GM15510 (cell line): Measurements from ENCODE around the gene RUNX3.

Experiments used
- POLR2A ChIP-seq: IDR thresholded peaks from 3 replicates; pipeline ENCODE4 v1.6.1; 2011; ENCODE audit warnings: borderline replicate concordance; ENCODE audit not compliant: insufficient read length; ENCODE audit errors: extremely low read depth

RUNX3 gene

DNA sequence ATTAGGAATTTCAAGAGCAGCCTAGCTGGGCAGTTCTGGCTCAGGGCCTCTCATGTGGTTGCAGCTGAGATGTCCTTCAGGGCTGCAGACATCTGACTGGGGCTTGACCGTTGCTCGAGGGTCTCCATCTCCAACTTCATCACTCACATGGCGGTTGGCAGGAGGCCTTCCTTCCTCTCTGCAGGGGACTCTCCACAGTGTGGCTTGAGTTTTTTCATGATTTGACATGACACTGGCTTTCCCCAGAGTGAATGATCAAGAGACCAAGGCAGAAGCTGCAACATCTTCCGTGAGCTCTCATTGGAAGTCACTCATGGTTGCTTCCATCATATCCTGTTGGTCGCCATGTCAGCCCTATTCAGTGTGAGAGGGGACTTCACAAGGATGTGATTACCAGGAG lies 74.6 kb downstream of the RUNX3 start:
- TF ChIP-seq POLR2A: no peak

DNA sequence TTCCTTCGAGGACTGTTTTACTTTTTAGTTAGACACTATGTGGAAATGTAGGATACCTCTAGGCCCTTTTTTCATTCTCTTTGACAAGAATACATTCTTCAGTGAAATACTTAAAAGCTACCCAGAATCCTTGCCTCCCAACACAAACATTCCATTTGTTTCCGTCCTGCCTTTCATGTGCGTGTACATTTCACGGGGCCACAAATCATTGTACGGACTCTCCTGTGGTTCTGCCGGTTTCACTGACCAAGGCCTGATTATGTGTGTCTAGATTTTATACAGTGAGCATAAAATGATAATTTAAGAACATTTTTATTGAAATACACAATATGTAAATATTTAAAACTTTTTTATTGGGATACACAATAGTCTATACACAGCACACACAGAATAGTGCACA lies 76.4 kb downstream of the RUNX3 start:
- no peak for TF ChIP-seq POLR2A

DNA sequence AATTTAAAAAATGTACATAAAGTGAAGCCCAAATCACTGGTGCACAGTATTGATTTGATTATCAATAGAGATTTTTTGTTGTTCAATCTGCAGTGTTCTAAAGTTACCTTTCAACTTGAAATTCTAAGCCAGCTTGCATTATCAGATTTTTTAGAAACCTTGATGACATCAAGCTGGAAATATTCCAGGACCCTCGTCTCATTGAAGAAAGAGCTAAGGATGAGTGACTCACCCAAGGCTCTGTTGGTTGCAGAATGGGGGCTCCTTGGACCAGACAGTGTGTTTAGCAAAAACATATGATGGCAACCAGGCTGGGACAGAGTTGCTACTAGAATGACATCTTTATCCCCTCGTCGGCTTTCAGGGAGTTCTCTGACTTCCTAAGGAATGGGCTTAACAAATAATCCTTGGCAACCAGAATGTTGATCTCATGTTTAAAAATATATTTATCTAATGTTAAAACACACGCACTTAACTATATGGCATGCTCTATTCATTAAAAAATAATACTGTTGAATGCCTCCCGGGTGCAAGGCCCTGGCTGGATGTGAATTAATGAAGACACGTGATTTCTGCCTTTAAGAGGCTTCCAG lies 79.7 kb downstream of the RUNX3 start:
- no peak for TF ChIP-seq POLR2A

DNA sequence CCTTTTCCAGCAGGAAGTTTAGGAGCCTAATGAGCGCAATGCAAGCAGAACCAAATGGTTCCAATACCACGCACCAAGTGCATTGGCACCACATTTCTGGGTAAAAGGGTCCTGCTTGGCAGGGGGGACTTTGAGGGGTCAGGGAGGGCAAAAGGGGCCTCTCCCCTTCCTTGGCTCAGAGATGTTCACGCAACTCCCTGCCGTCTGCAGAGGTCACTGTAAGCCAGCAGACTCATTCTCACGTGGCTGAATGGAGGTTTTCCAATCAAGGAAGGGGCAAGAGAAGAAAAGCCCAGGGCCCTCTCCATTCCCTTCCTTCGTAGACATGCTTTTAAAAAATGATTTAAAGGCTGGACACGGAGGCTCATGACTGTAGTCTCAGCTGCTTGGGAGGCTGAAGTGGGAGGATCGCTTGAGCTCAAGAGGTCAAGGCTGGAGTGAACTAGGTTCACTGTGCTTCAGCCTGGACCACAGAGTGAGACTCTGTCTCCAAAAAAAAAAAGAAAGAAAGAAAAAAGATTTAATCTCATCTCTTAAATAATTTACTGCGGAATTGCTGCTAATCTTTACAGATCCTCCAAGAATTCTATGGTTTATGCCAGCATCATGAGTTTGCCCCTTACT lies 80.3 kb downstream of the RUNX3 start:
- no peak for TF ChIP-seq POLR2A
